ENCODE data around the gene DGKD.

DGKD gene

GRCh38 chr2:233353769-233354499, at the start of gene DGKD:
Gene DGKD, plus strand, starts transcription at chr2:233354494. Its CDS starts 25 bp downstream, at chr2:233354519.
- peak; percentile 35 for TF ChIP-seq CTCF (IDR thresholded peaks at IDR 0.05; ENCODE audit: borderline replicate concordance, extremely low read depth, low read length, poor library complexity, severe bottlenecking)
- no peak for TF ChIP-seq EZH2 (IDR thresholded peaks at IDR 0.05; ENCODE audit: borderline replicate concordance, low read depth, low read length, severe bottlenecking)
- peak within 1 kb of the TSS; percentile 71 to 93; a peak in 3 of 4 replicates for H3K4me3 ChIP-seq (ENCODE audit: low read depth in 1 of 2, low read length in 2 of 2)
- H3K9me3 ChIP-seq (ENCODE audit: insufficient read depth, low read length, severe bottlenecking): no peaks in the 10 kb centered on the region
- peaks cover 35% of the 10 kb centered on the region for H3K79me2 ChIP-seq (ENCODE audit: insufficient read depth, low read length)
- no peaks in the 10 kb centered on the region for H3K27me3 ChIP-seq (ENCODE audit: insufficient read depth, low read length, poor library complexity)
- H4K20me1 ChIP-seq (ENCODE audit: insufficient read depth, low read length): peaks cover 15% of the 10 kb centered on the region
- peak within 1 kb of the TSS; percentile 78 for H2AFZ ChIP-seq (ENCODE audit: low read depth, low read length)
- peak within 1 kb of the TSS; percentile 98 for H3K4me2 ChIP-seq (ENCODE audit: insufficient read depth, low read length)
- H3K9ac ChIP-seq (ENCODE audit: low read depth, low read length): peak within 1 kb of the TSS; percentile 68
- peaks cover 5% of the 10 kb centered on the region; the same call in 1 of the 2 replicates for H3K36me3 ChIP-seq (ENCODE audit: insufficient read depth, low read length)
- ATAC-seq (ENCODE audit: insufficient read depth, low read depth) (peak; percentile 82), DNase-seq (peak; percentile 67)
- H3K27ac ChIP-seq (ENCODE audit: low read length): peak within 1 kb of the TSS; percentile 48; the same call in 1 of the 2 replicates
- peaks cover 36% of the 10 kb centered on the region for H3K4me1 ChIP-seq (ENCODE audit: insufficient read depth, low read length)

GRCh38 chr2:233307565-233307964, 46.7 kb upstream of the DGKD start, which contains the start of gene SAG:
Gene SAG, plus strand, starts transcription at chr2:233307816. Its CDS starts 1,374 bp downstream, at chr2:233309190.
- H3K79me2 ChIP-seq (ENCODE audit: insufficient read depth, low read length): no peaks in the 10 kb centered on the region
- TF ChIP-seq CTCF (IDR thresholded peaks at IDR 0.05; ENCODE audit: borderline replicate concordance, extremely low read depth, low read length, poor library complexity, severe bottlenecking) (no peak), EZH2 (IDR thresholded peaks at IDR 0.05; ENCODE audit: borderline replicate concordance, low read depth, low read length, severe bottlenecking) (no peak)
- H3K36me3 ChIP-seq (ENCODE audit: insufficient read depth, low read length): no peaks in the 10 kb centered on the region
- H4K20me1 ChIP-seq (ENCODE audit: insufficient read depth, low read length): no peaks in the 10 kb centered on the region
- no peak within 1 kb of the TSS for H3K9ac ChIP-seq (ENCODE audit: low read depth, low read length)
- no peaks in the 10 kb centered on the region for H3K4me1 ChIP-seq (ENCODE audit: insufficient read depth, low read length)
- no peaks in the 10 kb centered on the region for H3K27me3 ChIP-seq (ENCODE audit: insufficient read depth, low read length, poor library complexity)
- ATAC-seq (ENCODE audit: insufficient read depth, low read depth) (no peak), DNase-seq (no peak)
- H3K9me3 ChIP-seq (ENCODE audit: insufficient read depth, low read length, severe bottlenecking): no peaks in the 10 kb centered on the region
- H2AFZ ChIP-seq (ENCODE audit: low read depth, low read length): no peak within 1 kb of the TSS
- no peak within 1 kb of the TSS for H3K4me3 ChIP-seq (ENCODE audit: low read depth in 1 of 2, low read length in 2 of 2)
- no peak within 1 kb of the TSS for H3K27ac ChIP-seq (ENCODE audit: low read length)
- no peak within 1 kb of the TSS for H3K4me2 ChIP-seq (ENCODE audit: insufficient read depth, low read length)

- Histone ChIP-seq H3K4me1 (ENCODE audit: insufficient read depth, low read length) (no peaks in the 10 kb centered on the region), H3K4me3 (ENCODE audit: low read depth in 1 of 2, low read length in 2 of 2) (no peak overlapping the region), H3K9me3 (ENCODE audit: insufficient read depth, low read length, severe bottlenecking) (no peaks in the 10 kb centered on the region), H3K27ac (ENCODE audit: low read length) (no peak overlapping the region), H3K9ac (ENCODE audit: low read depth, low read length) (no peak overlapping the region), H4K20me1 (ENCODE audit: insufficient read depth, low read length) (no peaks in the 10 kb centered on the region), H3K4me2 (ENCODE audit: insufficient read depth, low read length) (no peak overlapping the region), H2AFZ (ENCODE audit: low read depth, low read length) (no peak overlapping the region), H3K79me2 (ENCODE audit: insufficient read depth, low read length) (no peaks in the 10 kb centered on the region), H3K27me3 (ENCODE audit: insufficient read depth, low read length, poor library complexity) (no peaks in the 10 kb centered on the region), H3K36me3 (ENCODE audit: insufficient read depth, low read length) (no peaks in the 10 kb centered on the region)
- no peak for DNase-seq
- no peak for ATAC-seq (ENCODE audit: insufficient read depth, low read depth)
- TF ChIP-seq EZH2 (IDR thresholded peaks at IDR 0.05; ENCODE audit: borderline replicate concordance, low read depth, low read length, severe bottlenecking) (no peak), CTCF (IDR thresholded peaks at IDR 0.05; ENCODE audit: borderline replicate concordance, extremely low read depth, low read length, poor library complexity, severe bottlenecking) (no peak)
These were observed 42.9 kb upstream of the DGKD start for GRCh38 chr2:233311241-233311926.
